Endometrial microvascular endothelial cells (primary cell): ENCODE measurements around the gene EPPIN. TPM values are rescaled to one million over a fixed set of nuclear protein-coding genes. Genes with fewer than 3 reads are reported as not detected.

Experiments
- in situ Hi-C: cut with HindIII; loops from 2 replicates; pipeline ENCODE4 v1.10.0; 2017; ENCODE audit warnings: low sequenced_read_pairs, low pct_unique_long_range_greater_than_20kb; ENCODE audit errors: inconsistent ontology term
- total RNA-seq: library from RNA; depleted of rRNA; stranded (reverse); fragments of >200 nt; gene quantifications from one replicate; pipeline ENCODE4 v1.2.3, GENCODE V29; 2015; ENCODE audit errors: inconsistent ontology term

Gene EPPIN
- total RNA-seq, 1 donor from 2014 or later = not detected

GRCh38 chr20:45545754-45546453, 1.3 kb downstream of the EPPIN start:
- in situ Hi-C loops = no loop called here

- in situ Hi-C loops = no loop called here
Observed at GRCh38 chr20:45545351-45545750, 1.9 kb downstream of the EPPIN start.

GRCh38 chr20:45539382-45539781, 7.8 kb downstream of the EPPIN start, which contains the start of gene WFDC6:
WFDC6 (minus strand) TSS chr20:45539482; CDS start chr20:45539407, 75 bp downstream.
- in situ Hi-C loops = no loop called here

- in situ Hi-C loops = no loop called here
Observed at GRCh38 chr20:45538209-45538799, 8.9 kb downstream of the EPPIN start.

GRCh38 chr20:45527294-45527693, 19.9 kb downstream of the EPPIN start:
- in situ Hi-C loops = no loop called here

GRCh38 chr20:45523821-45524220, 23.4 kb downstream of the EPPIN start:
- in situ Hi-C loops = no loop called here

GRCh38 chr20:45518282-45518681, 28.9 kb downstream of the EPPIN start:
- in situ Hi-C loops = no loop called here

- in situ Hi-C loops = no loop called here
Observed at GRCh38 chr20:45515147-45515913, 31.9 kb downstream of the EPPIN start, which contains the start of gene SPINT3. SPINT3 (minus strand) TSS chr20:45515622; CDS start chr20:45515608, 14 bp downstream.

GRCh38 chr20:45510242-45510862, 36.8 kb downstream of the EPPIN start:
- in situ Hi-C loops = no loop called here

- in situ Hi-C loops = no loop called here
Observed at GRCh38 chr20:45509091-45509490, 38.1 kb downstream of the EPPIN start.

- in situ Hi-C loops = no loop called here
Observed at GRCh38 chr20:45508068-45508886, 38.9 kb downstream of the EPPIN start.

GRCh38 chr20:45507011-45507820, 40.0 kb downstream of the EPPIN start:
- in situ Hi-C loops = no loop called here

GRCh38 chr20:45506398-45506797, 40.8 kb downstream of the EPPIN start:
- in situ Hi-C loops = no loop called here

- in situ Hi-C loops = no loop called here
Observed at GRCh38 chr20:45503403-45503802, 43.8 kb downstream of the EPPIN start.

GRCh38 chr20:45502561-45502960, 44.6 kb downstream of the EPPIN start:
- in situ Hi-C loops = no loop called here

GRCh38 chr20:45501600-45501999, 45.6 kb downstream of the EPPIN start:
- in situ Hi-C loops = no loop called here

GRCh38 chr20:45500022-45500421, 47.2 kb downstream of the EPPIN start:
- in situ Hi-C loops = no loop called here

GRCh38 chr20:45497971-45498494, 49.2 kb downstream of the EPPIN start:
- in situ Hi-C loops = no loop called here
